PC-9 (cell line): ENCODE measurements around the gene FARP1. TPM values are rescaled to one million over a fixed set of nuclear protein-coding genes. Genes with fewer than 3 reads are reported as not detected.
A peak's percentile ranks its signal among the peaks of the same experiment; 100 is the strongest.

Experiments
- BruUV-seq: library from RNA; stranded (reverse); fragments of 400-500 nt; replicated peaks from 2 replicates; lab custom pipeline; 2021; lab: Mats Ljungman, UMichigan
- CTCF ChIA-PET: fragments of 300-600 bp; sonication (Branson Sonifier 250); formaldehyde crosslinking; loops from one replicate; lab custom pipeline; 2022; ENCODE audit warnings: antibody characterized with exemption; lab: Charles Lee
- POLR2A ChIA-PET: fragments of 300-600 bp; sonication (Branson Sonifier 250); formaldehyde crosslinking; loops from one replicate; lab custom pipeline; 2022; ENCODE audit warnings: antibody characterized with exemption; ENCODE audit not compliant: unreplicated experiment; lab: Charles Lee
- DNase-seq, 2 experiments: peaks; one replicate each; pipeline versions ENCODE4 v3.0.0 to v3.0.0-alpha.2; 2015 to 2022; ENCODE audit warnings: mixed read lengths in 1 of 2
- H2AFZ ChIP-seq: fragments of 200-600 bp; sonication (generic); 2 replicates; pipeline ENCODE4 v1.8.1; 2017; ENCODE audit warnings: antibody characterized with exemption
- H3F3A ChIP-seq: fragments of 200-600 bp; sonication (generic); 2 replicates; pipeline ENCODE4 v1.8.1; 2017; ENCODE audit warnings: antibody characterized with exemption, mild to moderate bottlenecking, low read depth; ENCODE audit not compliant: insufficient read depth
- H3K27ac ChIP-seq: fragments of 200-600 bp; sonication (generic); 2 replicates; pipeline ENCODE4 v1.6.1; 2016; ENCODE audit warnings: mixed run types
- H3K27me3 ChIP-seq: fragments of 200-600 bp; sonication (generic); 2 replicates; pipeline ENCODE4 v1.6.1; 2016; ENCODE audit warnings: low read depth, mixed run types; ENCODE audit not compliant: insufficient read depth
- H3K36me3 ChIP-seq: fragments of 200-600 bp; sonication (generic); 2 replicates; pipeline ENCODE4 v1.6.1; 2016; ENCODE audit warnings: low read depth, mixed run types
- H3K4me1 ChIP-seq: fragments of 200-600 bp; sonication (generic); replicated peaks from 2 replicates; pipeline ENCODE4 v1.6.1; 2016; ENCODE audit warnings: mixed run types; ENCODE audit not compliant: insufficient read depth
- H3K4me2 ChIP-seq: fragments of 200-600 bp; sonication (generic); 2 replicates; pipeline ENCODE4 v1.6.1; 2017; ENCODE audit warnings: mixed run types
- H3K4me3 ChIP-seq: fragments of 200-600 bp; sonication (generic); 2 replicates; pipeline ENCODE4 v1.6.1; 2016; ENCODE audit warnings: mixed run types
- H3K79me2 ChIP-seq: fragments of 200-600 bp; sonication (generic); 2 replicates; pipeline ENCODE4 v1.6.1; 2017; ENCODE audit warnings: low read depth, mixed run types
- H3K9me2 ChIP-seq: fragments of 200-600 bp; sonication (generic); 2 replicates; pipeline ENCODE4 v1.8.1; 2017; ENCODE audit warnings: mild to moderate bottlenecking; ENCODE audit not compliant: insufficient read depth
- H3K9me3 ChIP-seq: fragments of 200-600 bp; sonication (generic); 2 replicates; pipeline ENCODE4 v1.8.1; 2016; ENCODE audit warnings: low read depth; ENCODE audit not compliant: insufficient read depth
- H4K20me1 ChIP-seq: fragments of 200-600 bp; sonication (generic); 2 replicates; pipeline ENCODE4 v1.8.1; 2017; ENCODE audit not compliant: insufficient read depth
- EZH2 ChIP-seq: fragments of 200-600 bp; sonication (generic); IDR thresholded peaks from 2 replicates; pipeline ENCODE4 v1.8.0; 2017; ENCODE audit warnings: antibody characterized with exemption, low read depth
- intact Hi-C: fragments of 100-400 bp; cut with micrococcal nuclease; formaldehyde crosslinking; loops from one replicate; pipeline ENCODE4 v1.10.0; 2022; ENCODE audit not compliant: unreplicated experiment
- total RNA-seq: library from RNA; stranded (reverse); gene quantifications from 2 replicates; pipeline ENCODE4 v1.2.3, GENCODE V29; 2021
- TF ChIP-seq, protein P1 (sequence below): fragments of 200-600 bp; sonication (generic); conservative IDR thresholded peaks from 2 replicates; pipeline ENCODE4 v1.6.1; 2017; ENCODE audit warnings: mixed run types, antibody characterized with exemption, mild to moderate bottlenecking, moderate library complexity

Gene FARP1
- total RNA-seq, 1 experiment from 2014 or later: 62.1 TPM

DNA sequence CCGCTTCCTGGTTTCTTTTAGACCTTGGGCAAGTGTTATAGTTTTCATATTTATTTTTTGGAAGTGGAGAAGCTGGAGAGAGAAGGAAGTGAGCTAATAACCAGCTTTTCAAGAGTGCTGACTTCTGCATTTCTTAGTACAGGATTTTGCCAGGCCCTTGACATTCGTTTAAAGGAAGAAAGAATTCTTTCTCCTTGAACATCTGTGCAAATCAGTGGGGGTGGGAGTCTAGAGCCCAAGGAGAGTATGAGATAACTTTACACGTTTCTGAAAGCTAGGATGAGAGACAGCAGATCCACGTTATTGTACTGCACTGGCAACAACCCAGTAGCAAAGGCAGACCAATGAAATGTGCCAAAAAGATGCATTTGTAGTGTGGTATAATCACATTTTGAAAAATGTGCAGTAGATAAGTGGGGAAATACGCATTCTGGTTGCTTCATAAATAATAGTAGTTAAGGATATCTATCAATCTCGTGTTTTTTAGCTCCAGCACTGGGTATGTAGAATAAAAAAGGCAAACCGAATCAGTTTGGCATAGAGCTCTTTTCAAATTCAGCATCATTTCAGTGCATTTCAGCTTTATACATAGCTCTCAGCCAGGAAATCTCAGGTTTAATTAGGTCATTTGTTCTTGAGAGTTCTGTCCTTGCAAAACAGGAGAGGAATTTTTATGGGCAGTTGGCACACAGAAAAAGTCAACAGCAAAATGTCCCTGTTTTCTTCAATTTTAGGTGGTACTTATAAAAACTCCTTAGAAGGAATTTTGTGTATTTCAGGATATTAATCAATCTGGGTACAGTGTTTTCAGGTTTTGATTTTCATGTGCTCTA, 29.9 kb downstream of the FARP1 start:
- Histone ChIP-seq H3K79me2 (0 out of 2 replicates have a peak, but pooled peaks cover 6% of the 10 kb centered on the region), H4K20me1 (no peaks in the 10 kb centered on the region), H3K36me3 (no peaks in the 10 kb centered on the region), H3K4me3 (no peak overlapping the region), H3K27me3 (no peaks in the 10 kb centered on the region), H3F3A (peaks cover 7% of the 10 kb centered on the region; the same call in 1 of the 2 replicates), H3K9me2 (no peaks in the 10 kb centered on the region), H2AFZ (no peak overlapping the region), H3K4me2 (no peak overlapping the region; the same call in 1 of the 2 replicates), H3K4me1 (peaks cover 16% of the 10 kb centered on the region), H3K27ac (peak overlapping the region; percentile 38), H3K9me3 (no peaks in the 10 kb centered on the region)
- ChIA-PET POLR2A (no interaction called here), CTCF (no interaction called here)
- BruUV-seq: no TSS peak
- DNase-seq: no peak
- TF ChIP-seq, protein P1, sequence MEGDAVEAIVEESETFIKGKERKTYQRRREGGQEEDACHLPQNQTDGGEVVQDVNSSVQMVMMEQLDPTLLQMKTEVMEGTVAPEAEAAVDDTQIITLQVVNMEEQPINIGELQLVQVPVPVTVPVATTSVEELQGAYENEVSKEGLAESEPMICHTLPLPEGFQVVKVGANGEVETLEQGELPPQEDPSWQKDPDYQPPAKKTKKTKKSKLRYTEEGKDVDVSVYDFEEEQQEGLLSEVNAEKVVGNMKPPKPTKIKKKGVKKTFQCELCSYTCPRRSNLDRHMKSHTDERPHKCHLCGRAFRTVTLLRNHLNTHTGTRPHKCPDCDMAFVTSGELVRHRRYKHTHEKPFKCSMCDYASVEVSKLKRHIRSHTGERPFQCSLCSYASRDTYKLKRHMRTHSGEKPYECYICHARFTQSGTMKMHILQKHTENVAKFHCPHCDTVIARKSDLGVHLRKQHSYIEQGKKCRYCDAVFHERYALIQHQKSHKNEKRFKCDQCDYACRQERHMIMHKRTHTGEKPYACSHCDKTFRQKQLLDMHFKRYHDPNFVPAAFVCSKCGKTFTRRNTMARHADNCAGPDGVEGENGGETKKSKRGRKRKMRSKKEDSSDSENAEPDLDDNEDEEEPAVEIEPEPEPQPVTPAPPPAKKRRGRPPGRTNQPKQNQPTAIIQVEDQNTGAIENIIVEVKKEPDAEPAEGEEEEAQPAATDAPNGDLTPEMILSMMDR: no peak
- no peak for TF ChIP-seq EZH2
- intact Hi-C loops: no loop called here

DNA sequence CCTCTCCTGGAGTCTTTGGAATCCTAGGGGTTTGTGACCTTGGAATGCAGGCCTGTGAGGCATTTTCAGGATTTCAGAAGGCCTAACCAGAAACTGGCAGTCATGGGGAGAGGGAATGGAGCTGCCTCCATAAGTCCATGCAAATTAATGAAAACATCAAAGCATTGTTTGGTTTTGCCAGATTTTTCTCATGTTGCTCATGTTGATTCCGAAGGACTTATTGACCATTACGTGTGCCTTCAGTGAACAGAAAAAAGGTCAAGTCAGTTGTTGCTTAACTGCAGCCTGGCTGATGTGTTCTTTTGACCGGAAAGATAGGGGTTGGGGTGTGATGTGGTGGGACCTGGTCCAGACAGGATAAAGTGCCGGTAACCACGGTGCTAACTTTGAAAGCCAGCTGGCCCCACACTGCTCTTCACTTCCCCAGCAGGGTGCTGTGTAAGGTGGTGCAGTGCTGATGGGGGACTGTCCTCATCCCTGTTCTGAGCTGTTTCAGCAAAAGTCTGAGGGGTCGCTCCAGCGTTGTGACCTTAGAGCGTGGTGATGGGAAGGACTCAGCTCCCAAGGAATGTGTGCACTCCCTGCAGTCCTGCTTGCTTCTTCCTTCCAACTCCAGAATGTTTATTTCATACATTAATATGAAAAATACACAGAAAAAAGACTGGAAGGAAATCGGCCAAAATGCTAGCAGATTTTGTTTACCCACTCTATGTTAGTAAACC, 30.7 kb downstream of the FARP1 start:
- TF ChIP-seq, protein P1: no peak
- TF ChIP-seq EZH2: no peak
- peaks cover 7% of the 10 kb centered on the region; the same call in 1 of the 2 replicates for H3F3A ChIP-seq
- H3K27me3 ChIP-seq: no peaks in the 10 kb centered on the region
- H3K4me2 ChIP-seq: no peak overlapping the region; the same call in 1 of the 2 replicates
- no peaks in the 10 kb centered on the region for H3K9me3 ChIP-seq
- H4K20me1 ChIP-seq: no peaks in the 10 kb centered on the region
- BruUV-seq: no TSS peak
- intact Hi-C loops: no loop called here
- H3K36me3 ChIP-seq: no peaks in the 10 kb centered on the region
- DNase-seq: peak in 1 of 2 experiments; percentile 77
- H3K4me3 ChIP-seq: no peak overlapping the region
- 0 out of 2 replicates have a peak, but pooled peaks cover 1% of the 10 kb centered on the region for H3K79me2 ChIP-seq
- peak overlapping the region; percentile 38 for H3K27ac ChIP-seq
- H3K9me2 ChIP-seq: no peaks in the 10 kb centered on the region
- POLR2A ChIA-PET: no interaction called here
- CTCF ChIA-PET: no interaction called here
- no peak overlapping the region for H2AFZ ChIP-seq
- H3K4me1 ChIP-seq: peaks cover 16% of the 10 kb centered on the region

DNA sequence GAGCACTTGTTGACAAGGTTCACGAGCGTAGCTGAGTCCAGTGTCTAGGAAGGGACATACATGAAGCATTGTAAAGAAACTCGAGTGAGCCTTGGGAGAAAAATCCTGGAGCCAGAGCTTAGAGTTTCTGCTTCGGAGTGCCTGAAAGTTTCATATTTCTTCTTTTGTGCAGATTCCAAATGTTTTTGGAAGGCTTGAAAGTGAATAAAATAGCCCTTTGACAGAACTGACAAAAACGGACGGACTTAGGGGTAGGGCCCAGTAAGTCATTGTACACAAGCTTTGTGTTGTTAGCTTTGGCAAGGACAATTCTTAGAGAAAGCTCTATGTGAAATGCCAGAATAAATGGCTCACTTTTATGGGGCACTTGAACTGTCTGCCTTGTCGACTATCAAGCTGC, 31.4 kb downstream of the FARP1 start:
- intact Hi-C loops: no loop called here
- Histone ChIP-seq H3K9me2 (no peaks in the 10 kb centered on the region), H3K27ac (no peak overlapping the region), H3K9me3 (no peaks in the 10 kb centered on the region), H3K36me3 (no peaks in the 10 kb centered on the region), H3K4me3 (no peak overlapping the region), H2AFZ (no peak overlapping the region), H3K4me1 (peaks cover 16% of the 10 kb centered on the region), H3K4me2 (no peak overlapping the region), H4K20me1 (no peaks in the 10 kb centered on the region), H3F3A (peaks cover 7% of the 10 kb centered on the region; the same call in 1 of the 2 replicates), H3K27me3 (no peaks in the 10 kb centered on the region), H3K79me2 (no peaks in the 10 kb centered on the region)
- DNase-seq: no peak
- BruUV-seq: no TSS peak
- no peak for TF ChIP-seq EZH2
- TF ChIP-seq, protein P1: no peak
- ChIA-PET POLR2A (no interaction called here), CTCF (interaction anchor here (0.6 kb wide), 1 partner anchor 37 kb away, joined by 11 read pairs; no protein-coding TSS in a partner anchor)
